ENCODE results near the gene PCSK6. TPM values are rescaled to one million over a fixed set of nuclear protein-coding genes. Genes with fewer than 3 reads are reported as not detected.

PCSK6 gene
- total RNA-seq, 4 donors from 2014 or later, result 9.7 to 20.5 (median 13.1) TPM

- ATAC-seq (ENCODE audit: low FRiP score) (no peak), DNase-seq (ENCODE audit: low spot score) (no peak)
- no peak for TF ChIP-seq CTCF (IDR thresholded peaks at IDR 0.05)
These were observed 118.4 kb downstream of the PCSK6 start for GRCh38 chr15:101371081-101371480.

GRCh38 chr15:101370330-101371024 is 119.0 kb downstream of the PCSK6 start:
- TF ChIP-seq CTCF (IDR thresholded peaks at IDR 0.05), result no peak
- DNase-seq (ENCODE audit: low spot score), result no peak
- ATAC-seq (ENCODE audit: low FRiP score), result no peak

GRCh38 chr15:101369676-101370075 is 119.8 kb downstream of the PCSK6 start:
- no peak for TF ChIP-seq CTCF (IDR thresholded peaks at IDR 0.05)
- DNase-seq (ENCODE audit: low spot score), result no peak
- ATAC-seq (ENCODE audit: low FRiP score), result no peak

- no peak for TF ChIP-seq CTCF (IDR thresholded peaks at IDR 0.05)
- DNase-seq (ENCODE audit: low spot score) (no peak), ATAC-seq (ENCODE audit: low FRiP score) (no peak)
These were observed 120.5 kb downstream of the PCSK6 start for GRCh38 chr15:101368861-101369642.

- ATAC-seq (ENCODE audit: low FRiP score) (no peak), DNase-seq (ENCODE audit: low spot score) (no peak)
- no peak for TF ChIP-seq CTCF (IDR thresholded peaks at IDR 0.05)
These were observed 121.3 kb downstream of the PCSK6 start for GRCh38 chr15:101368086-101368780.

- no peak for ATAC-seq (ENCODE audit: low FRiP score)
- no peak for TF ChIP-seq CTCF (IDR thresholded peaks at IDR 0.05)
These were observed 122.7 kb downstream of the PCSK6 start for GRCh38 chr15:101366853-101367252.

More at GRCh38 chr15:101366853-101367252, 122.7 kb downstream of the PCSK6 start:
- no peak for DNase-seq (ENCODE audit: low spot score)

Data from omental fat pad (tissue), 4 donors.